ENCODE data around the gene SMURF2. TPM values are rescaled to one million over a fixed set of nuclear protein-coding genes. Genes with fewer than 3 reads are reported as not detected.

The SMURF2 gene
- total and polyA plus RNA-seq, 9 of the 15 experiments (the other 6 are each of a cell fraction or from before 2014, with no cell fraction given): 3.8 to 22.0 (median 14.8) TPM

GRCh38 chr17:64599187-64599676 lies 62.9 kb downstream of the SMURF2 start (continued):
- 0 out of 2 replicates have a peak, but pooled peaks have one; percentile 36 for TF ChIP-seq FOXO4 (CRISPR knock-in tag; IDR thresholded peaks at IDR 0.05)
- TF ChIP-seq, protein P1, sequence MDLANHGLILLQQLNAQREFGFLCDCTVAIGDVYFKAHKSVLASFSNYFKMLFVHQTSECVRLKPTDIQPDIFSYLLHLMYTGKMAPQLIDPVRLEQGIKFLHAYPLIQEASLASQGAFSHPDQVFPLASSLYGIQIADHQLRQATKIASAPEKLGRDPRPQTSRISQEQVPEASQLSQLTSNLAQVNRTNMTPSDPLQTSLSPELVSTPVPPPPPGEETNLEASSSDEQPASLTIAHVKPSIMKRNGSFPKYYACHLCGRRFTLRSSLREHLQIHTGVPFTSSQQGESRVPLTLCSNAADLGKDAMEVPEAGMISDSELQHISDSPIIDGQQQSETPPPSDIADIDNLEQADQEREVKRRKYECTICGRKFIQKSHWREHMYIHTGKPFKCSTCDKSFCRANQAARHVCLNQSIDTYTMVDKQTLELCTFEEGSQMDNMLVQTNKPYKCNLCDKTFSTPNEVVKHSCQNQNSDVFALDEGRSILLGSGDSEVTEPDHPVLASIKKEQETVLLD (IDR thresholded peaks at IDR 0.05): no peak
- no peak for TF ChIP-seq SREBF1 (IDR thresholded peaks at IDR 0.05; ENCODE audit: borderline replicate concordance, low read depth, low read length)
- TF ChIP-seq, protein P2, sequence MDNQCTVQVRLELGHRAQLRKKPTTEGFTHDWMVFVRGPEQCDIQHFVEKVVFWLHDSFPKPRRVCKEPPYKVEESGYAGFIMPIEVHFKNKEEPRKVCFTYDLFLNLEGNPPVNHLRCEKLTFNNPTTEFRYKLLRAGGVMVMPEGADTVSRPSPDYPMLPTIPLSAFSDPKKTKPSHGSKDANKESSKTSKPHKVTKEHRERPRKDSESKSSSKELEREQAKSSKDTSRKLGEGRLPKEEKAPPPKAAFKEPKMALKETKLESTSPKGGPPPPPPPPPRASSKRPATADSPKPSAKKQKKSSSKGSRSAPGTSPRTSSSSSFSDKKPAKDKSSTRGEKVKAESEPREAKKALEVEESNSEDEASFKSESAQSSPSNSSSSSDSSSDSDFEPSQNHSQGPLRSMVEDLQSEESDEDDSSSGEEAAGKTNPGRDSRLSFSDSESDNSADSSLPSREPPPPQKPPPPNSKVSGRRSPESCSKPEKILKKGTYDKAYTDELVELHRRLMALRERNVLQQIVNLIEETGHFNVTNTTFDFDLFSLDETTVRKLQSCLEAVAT (IDR thresholded peaks at IDR 0.05): peak in 1 of 2 experiments; percentile 6; a peak in 1 of 4 replicates
- TF ChIP-seq ZSCAN32 (CRISPR knock-in tag; IDR thresholded peaks at IDR 0.05): no peak
- no peak for TF ChIP-seq BDP1 (IDR thresholded peaks at IDR 0.05; ENCODE audit: insufficient read depth, insufficient read length)
- TF ChIP-seq, protein P3, sequence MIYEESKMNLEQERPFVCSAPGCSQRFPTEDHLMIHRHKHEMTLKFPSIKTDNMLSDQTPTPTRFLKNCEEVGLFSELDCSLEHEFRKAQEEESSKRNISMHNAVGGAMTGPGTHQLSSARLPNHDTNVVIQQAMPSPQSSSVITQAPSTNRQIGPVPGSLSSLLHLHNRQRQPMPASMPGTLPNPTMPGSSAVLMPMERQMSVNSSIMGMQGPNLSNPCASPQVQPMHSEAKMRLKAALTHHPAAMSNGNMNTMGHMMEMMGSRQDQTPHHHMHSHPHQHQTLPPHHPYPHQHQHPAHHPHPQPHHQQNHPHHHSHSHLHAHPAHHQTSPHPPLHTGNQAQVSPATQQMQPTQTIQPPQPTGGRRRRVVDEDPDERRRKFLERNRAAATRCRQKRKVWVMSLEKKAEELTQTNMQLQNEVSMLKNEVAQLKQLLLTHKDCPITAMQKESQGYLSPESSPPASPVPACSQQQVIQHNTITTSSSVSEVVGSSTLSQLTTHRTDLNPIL (CRISPR knock-in tag; IDR thresholded peaks at IDR 0.05): no peak
- TF ChIP-seq KDM4B (IDR thresholded peaks at IDR 0.05; ENCODE audit: borderline replicate concordance in 2 of 2, low read depth in 1 of 2): no peak
- no peak for TF ChIP-seq MYNN (IDR thresholded peaks at IDR 0.05)
- no peak for TF ChIP-seq MYNN (CRISPR knock-in tag; IDR thresholded peaks at IDR 0.05)
- no peak for TF ChIP-seq HOXB6 (CRISPR knock-in tag; IDR thresholded peaks at IDR 0.05; ENCODE audit: borderline replicate concordance)
- no peak for TF ChIP-seq ZC3H4 (CRISPR knock-in tag; IDR thresholded peaks at IDR 0.05; ENCODE audit: borderline replicate concordance)
- no peak for TF ChIP-seq EZH2 (IDR thresholded peaks at IDR 0.05; ENCODE audit: borderline replicate concordance, low read depth, low read length)
- no peak for TF ChIP-seq ATF3 (IDR thresholded peaks at IDR 0.05)
- no peak for TF ChIP-seq ATF3 (CRISPR knock-in tag; conservative IDR thresholded peaks at IDR 0.05)
- TF ChIP-seq ZNF277 (CRISPR knock-in tag; IDR thresholded peaks at IDR 0.05; ENCODE audit: borderline replicate concordance): no peak
- TF ChIP-seq THRAP3 (IDR thresholded peaks at IDR 0.05; ENCODE audit: borderline replicate concordance): no peak
- TF ChIP-seq ARID1B (IDR thresholded peaks at IDR 0.05): no peak
- TF ChIP-seq KDM2B (CRISPR knock-in tag; IDR thresholded peaks at IDR 0.05): no peak
- TF ChIP-seq SMAD2 (IDR thresholded peaks at IDR 0.05; ENCODE audit: low read depth, low read length): no peak

Data from K562 (cell line).